AG10803 (cell line): ENCODE measurements around the gene RSPO4.
"Not testable (repeated sequence)": the region's sequence is repeated elsewhere in the genome, so short reads cannot be mapped to it uniquely, and the experiment has no call there.

ENCODE experiments used
- DNase-seq: peaks from one replicate; pipeline ENCODE4 v3.0.0; 2010; ENCODE audit warnings: low read depth
- H3K4me3 ChIP-seq: 2 replicates; pipeline ENCODE4 v1.5.1; 2011; ENCODE audit warnings: mild to moderate bottlenecking, low read length, control low read depth
- CTCF ChIP-seq: conservative IDR thresholded peaks from 2 replicates; pipeline ENCODE4 v1.5.1; 2011; ENCODE audit warnings: mild to moderate bottlenecking, low read length, control low read depth, inconsistent platforms

Gene RSPO4

GRCh38 chr20:1034415-1034789, 32.3 kb upstream of the RSPO4 start:
- H3K4me3 ChIP-seq: no peak overlapping the region
- TF ChIP-seq CTCF: no peak

GRCh38 chr20:1033751-1034414, 31.8 kb upstream of the RSPO4 start:
- no peak overlapping the region for H3K4me3 ChIP-seq
- no peak for TF ChIP-seq CTCF
- no peak for DNase-seq

More at GRCh38 chr20:1034415-1034789, 32.3 kb upstream of the RSPO4 start:
- DNase-seq: no peak

- TF ChIP-seq CTCF: no peak
- no peak for DNase-seq
- H3K4me3 ChIP-seq: no peak overlapping the region
These were observed 27.9 kb upstream of the RSPO4 start for GRCh38 chr20:1029980-1030379.

GRCh38 chr20:1026214-1026613, 24.1 kb upstream of the RSPO4 start:
- not testable (repeated sequence) for H3K4me3 ChIP-seq, DNase-seq

GRCh38 chr20:1022871-1023270, 20.8 kb upstream of the RSPO4 start:
- no peak overlapping the region for H3K4me3 ChIP-seq
- DNase-seq: no peak
- no peak for TF ChIP-seq CTCF

- H3K4me3 ChIP-seq: no peak overlapping the region
- DNase-seq: no peak
- TF ChIP-seq CTCF: no peak
These were observed 18.5 kb upstream of the RSPO4 start for GRCh38 chr20:1020614-1021013.

- no peak overlapping the region for H3K4me3 ChIP-seq
- DNase-seq: no peak
- no peak for TF ChIP-seq CTCF
These were observed 17.2 kb upstream of the RSPO4 start for GRCh38 chr20:1019344-1019743.

GRCh38 chr20:1017677-1018076, 15.6 kb upstream of the RSPO4 start:
- no peak overlapping the region for H3K4me3 ChIP-seq
- DNase-seq: no peak
- no peak for TF ChIP-seq CTCF
